Fibroblast of skin of scalp (primary cell): ENCODE data around the gene MEX3B. TPM values are rescaled to one million over a fixed set of nuclear protein-coding genes. Genes with fewer than 3 reads are reported as not detected.

ENCODE experiments used
- DNase-seq: peaks from one replicate; pipeline ENCODE4 v3.0.0-alpha.2; 2013
- polyA plus RNA-seq, 2 experiments: library from polyadenylated mRNA; unstranded; fragments of 120-200 nt; gene quantifications; one replicate each; pipeline ENCODE4 v1.2.1, GENCODE V29; 2013; ENCODE audit not compliant: insufficient read length in 2 of 2

The MEX3B gene
- 50.8 TPM for polyA plus RNA-seq (2013, experiment 1 of 2; ENCODE audit: insufficient read length)
- polyA plus RNA-seq (2013, experiment 2 of 2; ENCODE audit: insufficient read length): 51.5 TPM

GRCh38 chr15:82045892-82046665, at the start of gene MEX3B:
TSS of gene MEX3B (minus strand) at chr15:82046018. CDS start at chr15:82045705, 313 bp downstream.
- peak; percentile 100 for DNase-seq

- DNase-seq: peak; percentile 94
These were observed 48.0 kb upstream of the MEX3B start for GRCh38 chr15:82093774-82094211.

- DNase-seq: no peak
These were observed 47.5 kb upstream of the MEX3B start for GRCh38 chr15:82093325-82093724.

- DNase-seq: no peak
These were observed 45.9 kb upstream of the MEX3B start for GRCh38 chr15:82091636-82092140.

GRCh38 chr15:82086243-82086995, 40.6 kb upstream of the MEX3B start:
- no peak for DNase-seq

- DNase-seq: peak; percentile 97
These were observed 36.3 kb upstream of the MEX3B start for GRCh38 chr15:82081914-82082762.

- DNase-seq: no peak
These were observed 35.0 kb upstream of the MEX3B start for GRCh38 chr15:82080774-82081173.

- peak; percentile 74 for DNase-seq
These were observed 33.9 kb upstream of the MEX3B start for GRCh38 chr15:82079736-82080135.

GRCh38 chr15:82074610-82075009, 28.8 kb upstream of the MEX3B start:
- no peak for DNase-seq

- no peak for DNase-seq
These were observed 27.2 kb upstream of the MEX3B start for GRCh38 chr15:82072926-82073537.

GRCh38 chr15:82066455-82066854, 20.6 kb upstream of the MEX3B start:
- no peak for DNase-seq

- no peak for DNase-seq
These were observed 19.0 kb upstream of the MEX3B start for GRCh38 chr15:82064824-82065223.

GRCh38 chr15:82062479-82063454, 16.9 kb upstream of the MEX3B start:
- no peak for DNase-seq

GRCh38 chr15:82060817-82061216, 15.0 kb upstream of the MEX3B start:
- DNase-seq: no peak

- no peak for DNase-seq
These were observed 12.8 kb upstream of the MEX3B start for GRCh38 chr15:82058517-82059204.

- DNase-seq: no peak
These were observed 12.2 kb upstream of the MEX3B start for GRCh38 chr15:82058026-82058425.

GRCh38 chr15:82056958-82057823, 11.4 kb upstream of the MEX3B start:
- peak; percentile 54 for DNase-seq

- no peak for DNase-seq
These were observed 6.9 kb upstream of the MEX3B start for GRCh38 chr15:82052751-82053150.

GRCh38 chr15:82051664-82052063, 5.8 kb upstream of the MEX3B start:
- peak; percentile 19 for DNase-seq
